B cell (primary cell): ENCODE measurements around the gene SLU7.

Experiments used
- CTCF ChIP-seq: fragments of 200-600 bp; IDR thresholded peaks from one replicate; pipeline ENCODE4 v1.8.0; 2022; ENCODE audit warnings: antibody characterized with exemption, mild to moderate bottlenecking
- EZH2 ChIP-seq: IDR thresholded peaks from 2 replicates; pipeline ENCODE4 v1.6.1; 2012; ENCODE audit warnings: borderline replicate concordance, low read depth, mild to moderate bottlenecking, moderate library complexity, low read length; ENCODE audit not compliant: insufficient read depth, poor library complexity, severe bottlenecking

GRCh38 chr5:160449458-160449857 is 30.6 kb upstream of the SLU7 start:
- TF ChIP-seq CTCF (no peak), EZH2 (no peak)
